HG02943 (cell line): Measurements from ENCODE around the gene FAF2.
"Not testable (repeated sequence)": the region's sequence is repeated elsewhere in the genome, so short reads cannot be mapped to it uniquely, and the experiment has no call there.

Source experiments
- ATAC-seq: cut with Tn5 transposase; IDR thresholded peaks from one replicate; pipeline ENCODE4 v1.9.1; 2021; ENCODE audit warnings: mild to moderate bottlenecking, low read depth, moderate library complexity; ENCODE audit not compliant: unreplicated experiment

FAF2 gene

GRCh38 chr5:176447978-176448608 lies at the start of gene FAF2:
TSS of gene FAF2 (plus strand) at chr5:176448385. CDS start at chr5:176448408, 23 bp downstream.
- peak; percentile 92 for ATAC-seq

- no peak for ATAC-seq
Observed at GRCh38 chr5:176400382-176401156, 47.6 kb upstream of the FAF2 start.

- ATAC-seq: no peak
Observed at GRCh38 chr5:176401281-176402205, 46.6 kb upstream of the FAF2 start.

GRCh38 chr5:176405656-176406435 lies 42.3 kb upstream of the FAF2 start:
- ATAC-seq: no peak

- no peak for ATAC-seq
Observed at GRCh38 chr5:176406436-176407052, 41.6 kb upstream of the FAF2 start.

GRCh38 chr5:176407456-176408251 lies 40.5 kb upstream of the FAF2 start:
- ATAC-seq: no peak

GRCh38 chr5:176408252-176408573 lies 40.0 kb upstream of the FAF2 start:
- ATAC-seq: not testable (repeated sequence)

GRCh38 chr5:176408590-176408989 lies 39.6 kb upstream of the FAF2 start:
- no peak for ATAC-seq

GRCh38 chr5:176409765-176410164 lies 38.4 kb upstream of the FAF2 start:
- no peak for ATAC-seq

- no peak for ATAC-seq
Observed at GRCh38 chr5:176410486-176411180, 37.6 kb upstream of the FAF2 start.

GRCh38 chr5:176412517-176413254 lies 35.5 kb upstream of the FAF2 start:
- ATAC-seq: no peak

- ATAC-seq: no peak
Observed at GRCh38 chr5:176413255-176413565, 35.0 kb upstream of the FAF2 start.

GRCh38 chr5:176413709-176414191 lies 34.4 kb upstream of the FAF2 start:
- ATAC-seq: no peak

- ATAC-seq: no peak
Observed at GRCh38 chr5:176414704-176415103, 33.5 kb upstream of the FAF2 start.

- ATAC-seq: no peak
Observed at GRCh38 chr5:176415240-176415951, 32.8 kb upstream of the FAF2 start.

GRCh38 chr5:176415952-176416924 lies 31.9 kb upstream of the FAF2 start, which contains the start of gene CLTB:
TSS of gene CLTB (minus strand) at chr5:176416539. CDS start at chr5:176416363, 176 bp downstream.
- peak; percentile 85 for ATAC-seq
